GM15510 (cell line): Measurements from ENCODE around the gene AKAP1.

Experiments used
- POLR2A ChIP-seq: IDR thresholded peaks from 3 replicates; pipeline ENCODE4 v1.6.1; 2011; ENCODE audit warnings: borderline replicate concordance; ENCODE audit not compliant: insufficient read length; ENCODE audit errors: extremely low read depth

AKAP1 gene

DNA sequence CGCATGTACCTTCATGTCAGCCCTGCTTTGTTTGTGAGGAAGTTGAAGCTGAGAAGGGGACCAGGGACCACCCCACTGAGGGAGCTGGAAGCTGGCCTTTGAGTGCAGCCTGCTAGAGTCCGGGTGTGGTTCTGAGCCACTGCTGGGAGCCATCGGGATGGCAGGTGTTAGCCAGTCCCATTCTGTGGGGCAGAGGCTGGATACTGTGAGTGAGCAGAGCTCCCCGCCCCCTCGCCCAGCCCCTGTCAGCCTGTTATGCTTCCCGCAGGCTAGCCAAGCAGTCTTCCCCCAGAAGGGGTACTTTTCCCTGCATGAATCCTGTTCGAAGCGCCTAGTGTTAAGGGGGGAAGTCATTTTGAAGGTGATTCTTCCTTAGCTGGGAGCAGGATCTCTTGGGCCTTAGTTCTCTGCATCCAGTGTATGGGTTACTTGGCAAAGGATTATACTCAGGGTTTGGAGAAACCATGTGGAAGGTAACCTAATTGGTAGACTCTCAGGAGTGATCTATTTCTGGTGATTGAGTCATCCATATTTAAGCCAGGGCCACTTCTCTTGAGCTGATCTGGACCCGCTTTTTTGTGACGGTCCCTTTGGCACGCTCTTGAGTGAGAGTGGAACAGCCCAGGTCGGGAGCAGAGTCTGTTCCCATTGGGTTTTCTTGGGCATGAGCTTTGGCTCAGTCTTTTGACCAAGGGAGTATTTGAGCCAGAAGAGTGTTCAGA, 23.8 kb downstream of the AKAP1 start:
- TF ChIP-seq POLR2A: no peak

DNA sequence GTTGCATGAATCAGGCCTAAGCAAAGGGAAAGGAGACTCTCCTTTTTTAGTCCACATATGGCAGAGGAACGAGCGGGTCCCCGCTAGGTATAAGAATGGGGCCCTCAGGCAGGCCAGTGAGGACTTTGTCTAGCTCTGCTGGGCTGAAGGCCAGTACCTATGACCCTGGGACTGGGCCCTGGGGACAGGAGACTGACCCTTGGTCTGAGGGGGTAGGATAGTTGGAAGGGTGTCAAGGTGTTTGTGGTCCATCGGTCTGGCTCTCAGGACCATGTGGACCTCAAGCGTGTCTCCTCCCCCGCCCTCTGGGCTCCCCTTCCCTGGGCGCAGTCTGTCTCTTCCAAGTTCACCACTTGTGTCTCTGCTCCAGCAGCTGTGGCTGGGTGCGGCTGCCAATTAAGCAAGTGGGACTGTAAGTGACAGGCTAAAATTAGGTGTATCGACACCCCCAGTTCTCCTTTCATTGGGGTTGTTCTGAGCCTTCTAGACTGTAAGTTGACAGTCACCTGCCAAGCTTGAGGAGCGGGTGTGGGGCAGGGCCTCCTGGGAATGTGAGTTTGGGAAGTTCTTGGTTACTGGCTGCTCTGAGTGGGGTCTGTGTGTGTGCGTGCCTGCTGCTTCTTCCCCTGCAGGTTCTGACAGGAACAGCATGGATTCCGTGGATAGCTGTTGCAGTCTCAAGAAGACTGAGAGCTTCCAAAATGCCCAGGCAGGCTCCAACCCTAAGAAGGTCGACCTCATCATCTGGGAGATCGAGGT, 24.5 kb downstream of the AKAP1 start:
- no peak for TF ChIP-seq POLR2A

DNA sequence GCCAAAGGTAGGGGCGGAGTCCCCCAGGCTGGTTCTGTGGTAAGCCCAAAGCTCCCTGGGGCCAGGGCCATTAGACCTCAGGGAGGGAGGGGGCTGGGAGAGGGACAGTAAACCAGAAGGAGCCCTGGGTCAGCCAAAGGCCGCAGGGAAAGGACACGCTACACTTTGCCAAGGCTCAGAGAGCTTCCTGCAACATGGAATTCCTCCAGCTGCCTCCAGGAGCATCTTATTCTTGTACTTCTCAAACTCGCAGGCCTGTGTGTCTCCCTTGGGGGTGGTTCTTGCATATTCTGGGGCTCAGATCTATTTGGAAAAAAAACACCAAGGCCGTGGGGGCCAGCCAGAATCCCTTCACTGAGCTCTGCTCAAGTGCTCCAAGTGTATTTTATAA, 25.1 kb downstream of the AKAP1 start:
- no peak for TF ChIP-seq POLR2A

DNA sequence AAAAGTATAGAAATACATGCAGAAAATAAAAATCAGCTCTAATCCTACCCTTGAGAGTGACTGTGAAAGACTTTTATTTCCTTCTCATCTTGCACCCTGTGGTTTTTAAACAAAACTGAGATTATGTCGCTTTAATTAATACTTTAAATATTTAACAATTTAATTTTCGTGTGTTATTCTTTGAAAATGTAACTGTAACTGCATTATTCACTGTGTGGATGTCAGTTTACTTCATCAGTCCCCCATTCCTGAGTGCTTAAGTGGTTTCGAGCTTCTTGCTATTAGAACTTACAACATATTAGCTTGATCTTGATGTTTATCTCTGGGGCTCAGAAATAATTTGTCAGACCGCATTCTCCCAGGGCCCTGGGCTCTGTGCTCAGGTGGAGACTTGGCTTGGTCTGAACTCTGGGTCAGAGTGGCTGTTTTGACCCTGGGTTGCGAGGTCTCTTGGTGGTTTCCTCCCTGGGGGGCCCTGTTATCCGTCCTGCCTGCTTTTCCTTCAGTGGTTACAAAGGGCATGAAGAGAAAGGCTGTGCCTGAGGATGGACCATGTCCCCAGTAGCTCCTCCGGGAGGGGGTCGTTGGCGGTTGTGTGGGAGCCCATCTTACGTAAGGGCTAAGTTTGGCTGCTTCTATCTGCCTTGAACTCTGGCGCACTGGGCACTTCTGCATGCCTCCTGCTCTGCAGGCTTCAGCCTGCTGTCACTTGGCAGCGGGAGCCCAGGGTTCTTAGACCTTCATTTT, 25.7 kb downstream of the AKAP1 start:
- no peak for TF ChIP-seq POLR2A

DNA sequence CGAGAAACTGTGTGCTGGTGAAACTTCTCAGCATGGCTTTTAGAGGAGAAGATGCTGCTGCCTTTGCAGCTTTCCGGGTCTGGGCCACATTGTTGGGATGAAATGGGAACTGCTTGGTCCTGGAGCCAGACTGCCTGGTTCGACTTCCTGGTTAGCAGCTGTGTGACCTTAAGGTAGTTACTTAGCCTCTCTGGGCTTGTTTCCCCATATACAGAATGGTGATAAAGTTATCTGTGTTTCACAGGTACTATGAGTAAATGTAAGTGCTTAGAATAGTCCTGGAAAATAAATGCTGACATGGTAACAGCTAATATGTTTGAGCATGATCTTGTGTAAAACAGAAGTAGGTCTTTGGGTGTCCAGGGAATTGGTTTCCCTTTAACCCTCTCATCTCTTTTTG, 26.3 kb downstream of the AKAP1 start:
- TF ChIP-seq POLR2A: no peak

DNA sequence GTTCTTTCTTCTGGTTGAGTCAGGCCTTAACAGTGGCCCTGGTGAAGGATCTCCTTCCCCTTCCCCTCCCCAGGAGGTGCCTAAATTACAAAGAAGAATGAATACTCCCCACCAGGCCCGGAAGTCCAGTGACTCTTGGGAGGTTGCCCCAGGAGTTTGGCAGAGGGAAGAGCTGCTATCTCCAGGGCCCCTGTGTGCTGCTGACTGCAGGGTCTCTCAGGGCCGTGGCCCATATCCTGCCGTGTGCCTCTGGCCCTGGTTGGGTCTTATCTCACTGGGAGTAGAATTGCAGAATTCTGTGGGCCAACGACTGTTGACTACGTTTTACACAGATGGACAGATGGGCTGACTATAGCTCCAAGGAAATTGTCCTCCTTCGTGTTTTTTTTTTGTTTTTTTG, 28.0 kb downstream of the AKAP1 start:
- TF ChIP-seq POLR2A: no peak

DNA sequence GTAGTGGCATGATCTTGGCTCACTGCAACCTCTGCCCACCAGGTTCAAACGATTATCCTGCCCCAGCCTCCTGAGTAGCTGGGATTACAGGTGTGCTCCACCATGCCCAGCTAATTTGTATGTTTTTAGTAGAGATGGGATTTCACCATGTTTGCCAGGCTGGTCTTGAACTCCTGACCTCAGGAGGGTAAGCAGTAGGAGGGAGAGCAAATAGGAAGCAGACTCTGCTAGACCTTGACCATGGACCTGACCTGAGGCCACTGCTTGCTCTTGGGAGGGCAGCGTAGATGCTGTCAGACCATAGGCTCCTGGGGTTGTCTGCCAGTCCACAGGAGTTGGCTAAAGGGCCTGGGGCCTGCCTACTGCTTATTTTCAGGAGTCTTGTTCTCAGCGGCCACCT, 28.6 kb downstream of the AKAP1 start:
- TF ChIP-seq POLR2A: no peak

DNA sequence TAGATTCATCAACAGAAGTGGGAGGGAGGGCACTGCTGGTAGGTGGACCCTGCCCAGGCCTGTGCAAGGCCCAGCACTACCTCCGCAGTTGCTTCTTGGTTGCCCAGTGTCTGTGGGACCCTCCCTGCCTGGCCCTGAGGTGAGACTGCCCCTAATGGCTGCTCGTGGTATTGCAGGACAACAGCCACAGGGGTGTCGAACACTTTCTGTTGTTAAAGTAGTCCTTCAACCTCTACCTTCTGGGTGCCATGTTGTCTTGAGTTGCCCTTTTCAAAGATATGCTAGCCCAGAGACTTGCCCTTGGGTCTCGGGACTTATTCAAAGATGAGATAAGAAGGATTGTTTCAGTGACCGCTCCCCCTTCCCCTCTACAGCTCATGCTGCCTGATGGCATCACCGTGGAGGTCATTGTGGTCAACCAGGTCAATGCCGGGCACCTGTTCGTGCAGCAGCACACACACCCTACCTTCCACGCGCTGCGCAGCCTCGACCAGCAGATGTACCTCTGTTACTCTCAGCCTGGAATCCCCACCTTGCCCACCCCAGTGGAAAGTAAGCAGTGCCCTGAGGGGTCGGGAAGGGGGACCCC, 29.1 kb downstream of the AKAP1 start:
- no peak for TF ChIP-seq POLR2A

DNA sequence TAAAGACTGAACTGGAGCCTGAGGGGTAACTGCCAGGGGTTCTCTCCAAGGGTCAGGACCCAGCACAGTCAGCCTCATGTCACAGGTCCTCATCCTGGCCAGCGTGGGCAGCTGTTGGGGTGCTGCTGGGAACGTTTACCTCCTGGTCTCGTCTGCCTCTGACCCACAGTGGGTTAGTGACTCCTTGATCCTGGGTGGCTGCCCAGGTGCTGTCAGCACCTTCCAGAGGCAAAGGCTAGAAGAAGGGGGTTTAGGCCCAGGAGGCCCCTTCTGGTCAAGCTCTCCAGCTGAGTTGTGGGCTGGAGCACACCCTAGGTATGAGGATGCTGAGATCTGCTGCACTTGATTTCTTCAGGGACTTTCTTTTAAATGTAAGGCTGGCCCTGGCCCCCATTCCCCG, 30.3 kb downstream of the AKAP1 start:
- no peak for TF ChIP-seq POLR2A

DNA sequence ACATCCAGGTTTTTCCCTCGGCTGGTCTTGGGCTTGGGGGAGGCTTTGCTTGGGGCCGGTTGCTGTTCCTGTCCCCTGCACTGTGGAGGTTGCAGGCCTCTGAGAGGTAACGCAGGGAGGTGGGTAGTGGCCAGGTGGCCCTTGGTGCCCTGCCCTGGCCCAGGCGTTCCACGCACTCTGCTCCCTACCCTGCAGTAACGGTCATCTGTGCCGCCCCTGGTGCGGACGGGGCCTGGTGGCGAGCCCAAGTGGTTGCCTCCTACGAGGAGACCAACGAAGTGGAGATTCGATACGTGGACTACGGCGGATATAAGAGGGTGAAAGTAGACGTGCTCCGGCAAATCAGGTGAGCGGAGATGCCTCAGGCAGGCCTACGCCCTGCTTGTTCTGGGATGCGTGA, 30.9 kb downstream of the AKAP1 start:
- no peak for TF ChIP-seq POLR2A

DNA sequence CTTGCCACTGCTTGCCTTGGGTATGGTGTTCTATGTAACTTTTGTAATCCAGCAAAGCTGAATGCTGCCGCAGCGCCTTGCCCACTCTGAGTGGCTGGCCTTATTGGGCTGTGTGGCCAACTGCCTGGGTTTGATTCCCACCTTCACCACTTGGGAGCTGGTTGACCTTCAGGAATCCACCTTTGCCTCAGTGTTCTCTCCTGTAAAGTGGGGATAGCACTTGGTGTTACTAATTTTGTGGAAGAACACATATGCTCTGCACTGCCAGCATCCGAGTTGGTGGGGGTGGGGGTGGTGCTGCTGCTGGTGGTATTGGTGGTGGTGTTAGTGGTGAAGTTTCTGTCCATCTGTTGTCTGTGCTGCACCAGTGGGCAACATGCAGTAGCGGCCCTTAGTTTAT, 32.8 kb downstream of the AKAP1 start:
- no peak for TF ChIP-seq POLR2A

DNA sequence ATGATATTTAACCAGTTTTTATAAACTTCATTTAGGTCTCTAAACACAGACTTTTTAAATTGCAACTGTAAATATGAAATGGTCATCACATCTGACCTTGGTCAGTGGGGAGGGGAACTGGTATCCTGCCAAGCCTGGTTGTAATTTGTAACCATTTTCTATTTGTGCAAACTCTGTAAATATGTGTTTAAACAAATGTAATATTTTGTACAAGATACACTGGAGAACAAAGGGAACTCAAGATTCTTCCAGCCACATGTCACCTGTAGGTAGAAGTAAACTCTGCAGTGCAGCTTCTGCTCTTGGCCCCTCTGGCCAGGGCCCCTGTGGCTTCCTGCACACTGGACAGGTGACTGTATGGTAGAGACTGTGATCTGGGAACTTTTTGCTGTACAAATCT, 35.8 kb downstream of the AKAP1 start:
- no peak for TF ChIP-seq POLR2A

DNA sequence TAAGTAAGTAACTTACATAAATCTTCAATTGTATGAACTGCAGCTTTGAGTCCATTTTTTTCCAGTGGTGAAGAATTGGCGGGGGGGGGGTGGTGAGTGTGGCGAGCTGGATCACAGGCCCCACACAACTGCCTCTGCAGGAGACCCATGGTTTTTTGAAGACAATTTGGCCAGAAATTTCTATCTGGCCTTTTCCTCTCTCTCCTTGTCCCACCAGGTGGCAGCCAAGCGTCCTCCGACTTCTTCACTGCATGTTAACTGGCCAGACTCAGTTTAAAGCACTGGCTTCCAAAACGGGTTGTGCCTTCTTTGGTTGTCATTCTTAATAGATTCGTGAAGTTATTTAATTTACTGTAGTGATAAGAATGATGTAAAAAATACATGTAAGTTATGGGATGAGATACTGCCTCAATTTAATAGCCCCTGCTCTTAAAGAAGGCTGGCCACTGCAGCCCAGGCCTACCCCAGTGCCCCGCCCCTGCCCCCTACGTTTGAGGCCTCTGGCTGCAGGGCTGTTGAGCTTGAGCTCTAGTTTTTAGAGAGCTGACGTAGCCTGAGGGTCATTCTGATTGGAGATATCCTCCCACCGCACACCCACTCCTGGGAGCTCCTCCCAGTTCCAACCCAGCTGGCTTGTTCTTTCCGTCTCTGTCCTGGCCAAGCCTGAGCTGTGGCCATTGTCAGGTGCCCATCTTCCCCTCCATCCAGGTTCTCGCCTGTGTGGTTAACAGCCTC, 36.4 kb downstream of the AKAP1 start:
- TF ChIP-seq POLR2A: no peak

DNA sequence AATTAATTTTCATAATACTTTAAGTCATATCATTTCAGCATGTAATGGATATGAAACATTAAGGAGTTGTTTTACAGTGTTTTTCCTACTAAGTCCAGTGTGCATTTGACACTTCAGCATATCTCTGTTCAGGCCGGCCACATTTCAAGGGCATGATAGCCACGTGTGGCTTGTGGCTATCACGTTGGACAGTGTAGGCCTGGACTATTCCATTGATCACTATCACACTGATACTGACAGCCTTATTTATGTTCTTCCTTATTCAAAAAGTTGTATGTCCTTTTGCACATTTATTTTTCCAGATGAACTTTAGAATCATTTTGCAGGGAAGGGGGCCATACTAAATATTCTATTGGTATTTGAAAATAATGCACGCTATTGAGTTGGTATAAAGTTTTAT, 39.0 kb downstream of the AKAP1 start:
- TF ChIP-seq POLR2A: no peak
